Vagina (tissue), 2 donors: ENCODE measurements around the gene NCOA7. TPM values are rescaled to one million over a fixed set of nuclear protein-coding genes. Genes with fewer than 3 reads are reported as not detected.

ENCODE experiments used
- DNase-seq, 2 donors: peaks; one replicate each; pipeline ENCODE4 v3.0.0-alpha.2; 2017; ENCODE audit errors: extremely low spot score in 2 of 2
- H3K27ac ChIP-seq: fragments of 200-600 bp; sonication (generic); one replicate; pipeline ENCODE4 v1.5.1; 2019
- H3K27me3 ChIP-seq: fragments of 200-600 bp; sonication (generic); one replicate; pipeline ENCODE4 v1.5.1; 2019
- H3K36me3 ChIP-seq, 2 donors: fragments of 200-600 bp; sonication (generic); one replicate each; pipeline ENCODE4 v1.5.1; 2017 to 2019
- H3K4me1 ChIP-seq: fragments of 200-600 bp; sonication (generic); one replicate; pipeline ENCODE4 v1.5.1; 2019
- H3K4me3 ChIP-seq, 2 donors: fragments of 200-600 bp; sonication (generic); 1 replicate in 1 of 2; 2 replicates in 1 of 2; pipeline ENCODE4 v1.5.1; 2016 to 2019
- H3K9me3 ChIP-seq: fragments of 200-600 bp; sonication (generic); one replicate; pipeline ENCODE4 v1.5.1; 2019
- POLR2A ChIP-seq, 2 donors: fragments of 450-650 bp; IDR thresholded peaks; one replicate each; pipeline ENCODE4 v1.6.1; 2017; ENCODE audit warnings: antibody characterized with exemption in 2 of 2, mild to moderate bottlenecking in 2 of 2, moderate library complexity in 2 of 2
- POLR2AphosphoS5 ChIP-seq, 2 donors: sonication (generic); formaldehyde crosslinking; IDR thresholded peaks; one replicate each; pipeline ENCODE4 v1.9.0; 2017; ENCODE audit warnings: antibody characterized with exemption in 2 of 2, mild to moderate bottlenecking in 2 of 2, low read depth in 1 of 2; ENCODE audit not compliant: insufficient read depth in 1 of 2
- intact Hi-C: fragments of 100-400 bp; cut with DNase I; formaldehyde crosslinking; loops from one replicate; pipeline ENCODE4 v1.15.1; 2023
- total RNA-seq: library from RNA; depleted of rRNA; stranded (reverse); fragments of >200 nt; gene quantifications from one replicate; pipeline ENCODE4 v1.2.3, GENCODE V29; 2016
- TF ChIP-seq, protein P1 (sequence below), 3 experiments: fragments of 450-650 bp in 2 of 3; fragments of 200-600 bp in 1 of 3; sonication (generic) in 1 of 3; IDR thresholded peaks; one replicate each; pipeline ENCODE4 v1.5.1; 2017 to 2019; ENCODE audit warnings: antibody characterized with exemption in 3 of 3, mild to moderate bottlenecking in 2 of 3, moderate library complexity in 2 of 3

Gene NCOA7
- total RNA-seq, 1 donor from 2014 or later, result 48.6 TPM

DNA sequence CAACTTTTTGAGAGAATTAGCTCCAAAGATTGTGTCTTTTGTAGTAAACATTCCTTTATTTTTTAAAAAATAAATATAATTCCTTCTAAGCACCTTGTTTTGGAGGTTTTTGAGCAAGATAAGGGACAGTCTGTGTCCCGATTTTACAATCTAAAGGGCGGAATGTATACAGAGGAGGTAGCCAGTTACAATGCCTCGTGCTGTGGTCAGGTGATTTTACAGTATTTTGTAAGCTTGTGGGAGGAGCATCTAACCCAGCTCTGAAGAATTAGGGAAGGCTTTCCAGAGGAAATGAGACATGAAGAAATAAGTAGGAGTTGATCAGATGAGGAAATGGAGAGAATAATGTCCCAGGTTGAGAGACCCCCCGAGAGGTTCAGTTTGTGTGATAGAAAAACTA is 167.1 kb downstream of the NCOA7 start:
- Histone ChIP-seq H3K27ac (peak overlapping the region; percentile 96), H3K4me3 (peak overlapping the region; percentile 78 to 88), H3K4me1 (peaks cover 37% of the 10 kb centered on the region), H3K9me3 (no peaks in the 10 kb centered on the region), H3K27me3 (no peaks in the 10 kb centered on the region), H3K36me3 (no peaks in the 10 kb centered on the region)
- DNase-seq, result no peak
- intact Hi-C loops, result loop anchor here (5.0 kb wide), 1 partner anchor 176 kb away; no protein-coding TSS in a partner anchor
- TF ChIP-seq, protein P1, sequence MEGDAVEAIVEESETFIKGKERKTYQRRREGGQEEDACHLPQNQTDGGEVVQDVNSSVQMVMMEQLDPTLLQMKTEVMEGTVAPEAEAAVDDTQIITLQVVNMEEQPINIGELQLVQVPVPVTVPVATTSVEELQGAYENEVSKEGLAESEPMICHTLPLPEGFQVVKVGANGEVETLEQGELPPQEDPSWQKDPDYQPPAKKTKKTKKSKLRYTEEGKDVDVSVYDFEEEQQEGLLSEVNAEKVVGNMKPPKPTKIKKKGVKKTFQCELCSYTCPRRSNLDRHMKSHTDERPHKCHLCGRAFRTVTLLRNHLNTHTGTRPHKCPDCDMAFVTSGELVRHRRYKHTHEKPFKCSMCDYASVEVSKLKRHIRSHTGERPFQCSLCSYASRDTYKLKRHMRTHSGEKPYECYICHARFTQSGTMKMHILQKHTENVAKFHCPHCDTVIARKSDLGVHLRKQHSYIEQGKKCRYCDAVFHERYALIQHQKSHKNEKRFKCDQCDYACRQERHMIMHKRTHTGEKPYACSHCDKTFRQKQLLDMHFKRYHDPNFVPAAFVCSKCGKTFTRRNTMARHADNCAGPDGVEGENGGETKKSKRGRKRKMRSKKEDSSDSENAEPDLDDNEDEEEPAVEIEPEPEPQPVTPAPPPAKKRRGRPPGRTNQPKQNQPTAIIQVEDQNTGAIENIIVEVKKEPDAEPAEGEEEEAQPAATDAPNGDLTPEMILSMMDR (IDR thresholded peaks at IDR 0.05), result no peak
- TF ChIP-seq POLR2A (IDR thresholded peaks at IDR 0.05) (no peak), POLR2AphosphoS5 (IDR thresholded peaks at IDR 0.05; ENCODE audit: insufficient read depth in 1 of 2, low read depth in 1 of 2) (peak in 1 of 2 donors; percentile 85)

DNA sequence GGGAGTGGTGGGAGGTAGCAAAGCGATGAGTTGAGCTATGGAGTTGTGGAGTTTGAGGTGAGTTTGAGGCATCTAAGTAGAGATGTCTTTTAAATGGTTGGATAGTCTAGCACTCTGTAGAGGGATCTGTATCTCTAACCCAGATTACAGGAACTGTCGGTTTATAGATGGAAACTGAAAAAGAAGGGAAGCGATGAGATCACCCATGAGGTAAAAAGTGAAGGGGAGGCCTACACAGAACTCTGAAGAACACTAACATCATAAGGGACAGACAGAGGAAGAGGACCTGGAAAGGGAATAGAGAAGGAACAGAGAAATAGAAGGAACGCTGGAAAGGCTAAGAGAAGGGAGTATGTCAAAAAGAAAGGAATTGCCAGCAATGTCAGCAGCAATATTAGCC is 168.3 kb downstream of the NCOA7 start:
- no peak overlapping the region for H3K27ac ChIP-seq
- intact Hi-C loops, result loop anchor here (5.0 kb wide), 1 partner anchor 177 kb away; no protein-coding TSS in a partner anchor
- peaks cover 37% of the 10 kb centered on the region for H3K4me1 ChIP-seq
- no peak for DNase-seq
- TF ChIP-seq POLR2AphosphoS5 (IDR thresholded peaks at IDR 0.05; ENCODE audit: insufficient read depth in 1 of 2, low read depth in 1 of 2), result no peak
- TF ChIP-seq POLR2A (IDR thresholded peaks at IDR 0.05), result no peak
- TF ChIP-seq, protein P1 (IDR thresholded peaks at IDR 0.05), result no peak
- H3K9me3 ChIP-seq, result no peaks in the 10 kb centered on the region
- H3K36me3 ChIP-seq, result no peaks in the 10 kb centered on the region
- H3K27me3 ChIP-seq, result no peaks in the 10 kb centered on the region
- H3K4me3 ChIP-seq, result no peak overlapping the region

DNA sequence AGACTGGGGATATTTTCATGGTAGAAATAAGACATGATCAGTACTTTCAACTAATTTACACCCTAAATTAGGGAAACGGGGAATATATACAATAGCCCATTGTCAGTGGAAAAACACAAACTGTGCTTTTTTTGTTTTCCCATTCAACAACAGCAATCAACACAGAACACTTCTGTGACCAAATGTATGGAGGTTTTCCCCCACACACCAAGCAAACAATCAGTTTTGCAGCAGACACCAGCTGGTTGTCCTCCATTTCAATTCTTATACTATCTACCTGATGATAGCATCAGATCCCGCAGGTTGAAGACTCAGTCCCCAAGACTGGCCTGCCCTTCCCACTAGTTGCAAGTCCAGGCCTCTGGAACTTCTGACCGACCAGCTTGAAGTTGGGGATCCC is 170.4 kb downstream of the NCOA7 start:
- no peak overlapping the region for H3K4me3 ChIP-seq
- no peaks in the 10 kb centered on the region for H3K27me3 ChIP-seq
- H3K9me3 ChIP-seq, result no peaks in the 10 kb centered on the region
- H3K4me1 ChIP-seq, result peaks cover 34% of the 10 kb centered on the region
- TF ChIP-seq, protein P1 (IDR thresholded peaks at IDR 0.05), result no peak
- TF ChIP-seq POLR2A (IDR thresholded peaks at IDR 0.05), result no peak
- no peak for TF ChIP-seq POLR2AphosphoS5 (IDR thresholded peaks at IDR 0.05; ENCODE audit: insufficient read depth in 1 of 2, low read depth in 1 of 2)
- intact Hi-C loops, result no loop called here
- no peaks in the 10 kb centered on the region for H3K36me3 ChIP-seq
- DNase-seq, result no peak
- H3K27ac ChIP-seq, result no peak overlapping the region

DNA sequence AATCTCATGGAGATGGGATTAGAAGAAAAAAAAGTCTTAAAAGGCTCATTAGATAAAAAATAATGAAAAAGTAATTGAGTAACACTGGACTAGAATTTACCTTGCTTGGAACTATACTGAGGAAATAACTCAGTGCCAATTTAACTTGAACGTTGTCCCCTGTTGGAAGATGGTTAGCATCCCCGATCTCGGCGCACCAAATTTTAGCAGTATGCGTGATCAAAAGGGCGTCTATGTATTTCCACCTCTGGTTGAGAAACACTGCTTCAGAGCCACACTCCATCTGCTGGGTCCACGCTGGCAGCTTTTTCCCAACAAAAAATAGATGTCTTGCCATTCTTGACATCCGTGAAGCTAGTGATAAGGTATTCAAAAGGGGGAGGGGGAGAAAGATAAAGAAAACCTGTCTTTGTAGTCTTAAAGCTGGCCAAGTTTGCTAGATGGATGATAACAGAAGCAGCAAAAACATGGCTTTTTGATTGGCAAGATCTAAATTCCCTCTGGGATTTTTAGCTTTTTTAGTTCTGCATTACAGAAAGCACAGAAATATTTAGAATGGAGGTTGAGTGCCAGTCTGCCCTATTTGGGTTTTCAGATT is 172.2 kb downstream of the NCOA7 start:
- intact Hi-C loops, result no loop called here
- H3K4me1 ChIP-seq, result peaks cover 23% of the 10 kb centered on the region
- H3K9me3 ChIP-seq, result no peaks in the 10 kb centered on the region
- DNase-seq, result no peak
- TF ChIP-seq POLR2AphosphoS5 (IDR thresholded peaks at IDR 0.05; ENCODE audit: insufficient read depth in 1 of 2, low read depth in 1 of 2) (no peak), POLR2A (IDR thresholded peaks at IDR 0.05) (no peak)
- TF ChIP-seq, protein P1 (IDR thresholded peaks at IDR 0.05), result no peak
- H3K27me3 ChIP-seq, result no peaks in the 10 kb centered on the region
- no peak overlapping the region for H3K27ac ChIP-seq
- no peak overlapping the region for H3K4me3 ChIP-seq
- H3K36me3 ChIP-seq, result peaks cover 0 to 2% of the 10 kb centered on the region in 2 donors

DNA sequence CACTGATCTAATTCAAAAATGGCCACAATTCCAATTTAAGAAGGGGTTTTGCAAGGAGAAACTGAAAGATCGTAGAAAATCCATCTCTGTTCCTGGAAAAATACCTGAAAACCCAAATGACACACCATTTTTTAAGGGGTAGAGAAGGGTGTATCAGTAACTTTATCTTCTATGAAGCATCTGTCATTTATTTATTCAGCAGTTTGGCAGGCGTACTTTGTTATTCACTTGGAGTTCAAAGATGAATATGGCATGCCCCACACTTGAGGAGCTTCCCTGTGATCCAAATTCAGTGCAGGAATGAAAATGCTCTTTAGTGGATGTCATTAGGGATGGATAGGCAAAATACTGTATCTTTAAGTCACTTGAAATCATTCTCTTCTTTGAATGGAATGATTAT is 173.1 kb downstream of the NCOA7 start:
- DNase-seq, result no peak
- Histone ChIP-seq H3K27ac (no peak overlapping the region), H3K27me3 (no peaks in the 10 kb centered on the region), H3K36me3 (peaks cover 0 to 4% of the 10 kb centered on the region in 2 donors), H3K4me1 (peaks cover 15% of the 10 kb centered on the region), H3K9me3 (no peaks in the 10 kb centered on the region), H3K4me3 (no peak overlapping the region)
- TF ChIP-seq POLR2A (IDR thresholded peaks at IDR 0.05) (no peak), POLR2AphosphoS5 (IDR thresholded peaks at IDR 0.05; ENCODE audit: insufficient read depth in 1 of 2, low read depth in 1 of 2) (no peak)
- TF ChIP-seq, protein P1 (IDR thresholded peaks at IDR 0.05), result no peak
- intact Hi-C loops, result no loop called here
